Stimulated activated CD8-positive, alpha-beta memory T cell treated with anti-CD3 and anti-CD28 coated beads, Interleukin-4, amount 100 ng/mL, for 24 hours (primary cell): ENCODE results near the gene STARD7.
"Not testable (repeated sequence)": the region's sequence is repeated elsewhere in the genome, so short reads cannot be mapped to it uniquely, and the experiment has no call there.

Source experiments
- DNase-seq: peaks from one replicate; pipeline ENCODE4 v3.0.0-alpha.2; 2020; ENCODE audit warnings: low read depth

Gene STARD7

GRCh38 chr2:96163768-96164429, 44.7 kb downstream of the STARD7 start:
- DNase-seq: peak; percentile 83

- DNase-seq: no peak
Measured at GRCh38 chr2:96163415-96163767, 45.2 kb downstream of the STARD7 start.

GRCh38 chr2:96161898-96162297, 46.7 kb downstream of the STARD7 start:
- DNase-seq: no peak

- DNase-seq: not testable (repeated sequence)
Measured at GRCh38 chr2:96160366-96160765, 48.3 kb downstream of the STARD7 start.

GRCh38 chr2:96159084-96159830, 49.4 kb downstream of the STARD7 start:
- peak; percentile 29 for DNase-seq

GRCh38 chr2:96158554-96158940, 50.1 kb downstream of the STARD7 start:
- no peak for DNase-seq

- peak; percentile 91 for DNase-seq
Measured at GRCh38 chr2:96157649-96158553, 50.7 kb downstream of the STARD7 start.

GRCh38 chr2:96156926-96157648, 51.5 kb downstream of the STARD7 start:
- no peak for DNase-seq

GRCh38 chr2:96156011-96156820, 52.4 kb downstream of the STARD7 start:
- DNase-seq: no peak

GRCh38 chr2:96154506-96155380, 53.9 kb downstream of the STARD7 start:
- DNase-seq: no peak

GRCh38 chr2:96153991-96154431, 54.6 kb downstream of the STARD7 start:
- DNase-seq: no peak

- DNase-seq: no peak
Measured at GRCh38 chr2:96153291-96153713, 55.3 kb downstream of the STARD7 start.

GRCh38 chr2:96152304-96153161, 56.1 kb downstream of the STARD7 start:
- DNase-seq: no peak

- DNase-seq: no peak
Measured at GRCh38 chr2:96151595-96152303, 56.9 kb downstream of the STARD7 start.

GRCh38 chr2:96150791-96151594, 57.6 kb downstream of the STARD7 start:
- no peak for DNase-seq

- DNase-seq: no peak
Measured at GRCh38 chr2:96150007-96150640, 58.5 kb downstream of the STARD7 start.
